SH-SY5Y (cell line): ENCODE results near the gene AOPEP.

Experiments
- GATA2 ChIP-seq: IDR thresholded peaks from 2 replicates; pipeline ENCODE4 v1.6.1; 2011; ENCODE audit warnings: mild to moderate bottlenecking, low read depth, low read length
- GATA3 ChIP-seq: IDR thresholded peaks from 2 replicates; pipeline ENCODE4 v1.6.1; 2011; ENCODE audit warnings: low read depth, mild to moderate bottlenecking, low read length, moderate library complexity

AOPEP gene

DNA sequence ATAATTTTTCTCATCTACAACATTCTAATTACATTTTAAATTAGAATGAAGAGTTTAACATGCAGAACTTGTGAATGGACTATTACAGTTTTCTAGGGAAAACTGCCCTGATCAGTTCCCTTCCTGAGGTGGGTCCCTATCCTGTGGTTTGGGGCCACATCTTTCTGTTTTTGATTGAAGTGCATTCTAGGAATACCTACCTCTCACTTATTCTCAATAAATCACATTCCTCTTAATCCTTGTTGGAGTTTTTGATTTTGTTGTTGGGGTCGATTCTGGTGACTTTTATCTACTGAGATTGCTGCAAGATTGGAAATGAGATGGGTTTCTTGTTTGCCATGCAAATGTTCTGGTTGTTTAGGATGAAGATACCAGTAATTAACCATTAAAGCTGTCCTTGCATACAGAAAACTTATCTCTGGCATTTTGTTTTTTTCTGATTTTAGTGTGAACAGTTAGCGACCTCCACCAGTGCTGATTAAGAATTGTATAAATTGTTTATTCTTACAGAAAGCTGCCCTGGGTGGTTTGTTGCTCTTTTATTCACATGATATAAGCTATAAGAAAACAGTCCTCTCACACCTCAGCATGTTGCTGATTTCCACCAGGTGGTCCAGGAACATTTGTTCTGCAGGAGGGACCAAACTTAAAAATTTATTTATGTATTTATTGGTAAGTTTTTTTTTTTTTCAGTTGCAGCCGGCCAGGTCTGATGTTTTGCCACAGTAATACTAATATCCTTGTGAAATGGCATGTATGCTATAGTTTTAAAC lies 321.1 kb downstream of the AOPEP start:
- peak; percentile 11; the same call in 1 of the 2 replicates for TF ChIP-seq GATA2
- no peak for TF ChIP-seq GATA3

DNA sequence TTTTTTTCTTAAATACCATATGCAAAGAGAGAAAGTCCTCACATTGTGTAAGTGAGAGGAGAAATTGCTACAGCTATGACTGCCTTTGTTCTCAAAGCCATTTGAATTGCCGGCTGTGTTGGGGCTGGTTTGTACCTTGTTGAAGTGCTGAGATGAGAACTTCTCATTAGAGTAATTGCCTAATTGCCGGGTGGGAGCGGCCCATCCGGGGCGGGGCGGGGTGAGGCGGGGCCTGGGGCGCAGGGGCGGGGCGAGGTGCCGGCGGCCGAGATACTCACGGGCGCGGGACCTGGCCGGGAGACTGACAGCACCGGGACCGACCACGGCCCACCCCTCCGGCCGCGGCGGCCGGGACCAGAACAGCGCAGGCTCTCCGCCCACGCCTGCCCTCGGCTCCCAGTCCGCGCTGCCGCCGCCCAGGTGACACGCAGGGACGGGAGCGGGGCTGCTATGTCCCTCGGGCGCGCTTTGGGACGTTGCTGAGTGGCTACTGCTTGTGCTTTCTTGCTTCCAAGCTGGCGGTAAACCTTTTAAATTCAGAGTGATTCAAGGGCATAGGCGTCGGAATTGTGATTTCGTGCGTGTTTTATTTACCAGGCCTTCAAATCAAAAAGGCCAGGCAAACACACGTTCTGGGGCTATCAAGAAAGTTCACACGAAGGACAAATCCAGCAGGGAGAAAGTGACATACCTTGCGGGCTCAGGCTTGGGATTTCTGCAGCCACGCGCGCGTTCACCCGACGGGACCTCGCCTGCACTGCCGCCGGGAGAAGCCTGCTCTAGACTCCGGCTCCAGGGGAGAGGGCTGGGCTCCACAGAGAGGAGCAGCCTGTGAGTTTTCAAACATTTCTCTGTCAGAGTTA lies 322.0 kb downstream of the AOPEP start:
- TF ChIP-seq GATA2, result no peak
- TF ChIP-seq GATA3, result no peak

DNA sequence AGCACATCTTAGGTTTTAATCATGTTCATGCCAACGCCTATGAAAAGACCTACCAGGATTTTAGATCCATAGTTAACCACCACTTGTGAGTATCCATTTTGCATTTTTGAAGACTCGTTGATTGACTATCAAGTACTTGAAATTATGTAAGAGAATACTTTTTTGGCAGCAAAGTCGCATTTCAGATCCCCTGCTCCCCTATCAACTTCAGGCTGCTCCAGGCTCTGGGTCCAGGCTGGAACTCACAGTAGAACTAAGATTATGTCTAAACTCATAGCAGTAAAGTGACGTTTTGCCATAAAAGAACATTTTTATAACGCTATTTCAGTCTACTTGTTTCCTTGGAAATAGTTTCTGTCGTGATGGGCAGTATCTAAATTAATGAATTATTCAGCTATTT lies 323.3 kb downstream of the AOPEP start:
- no peak for TF ChIP-seq GATA3
- no peak for TF ChIP-seq GATA2

GRCh38 chr9:95053611-95054570 lies 327.4 kb downstream of the AOPEP start:
- TF ChIP-seq GATA3 (no peak), GATA2 (no peak)

DNA sequence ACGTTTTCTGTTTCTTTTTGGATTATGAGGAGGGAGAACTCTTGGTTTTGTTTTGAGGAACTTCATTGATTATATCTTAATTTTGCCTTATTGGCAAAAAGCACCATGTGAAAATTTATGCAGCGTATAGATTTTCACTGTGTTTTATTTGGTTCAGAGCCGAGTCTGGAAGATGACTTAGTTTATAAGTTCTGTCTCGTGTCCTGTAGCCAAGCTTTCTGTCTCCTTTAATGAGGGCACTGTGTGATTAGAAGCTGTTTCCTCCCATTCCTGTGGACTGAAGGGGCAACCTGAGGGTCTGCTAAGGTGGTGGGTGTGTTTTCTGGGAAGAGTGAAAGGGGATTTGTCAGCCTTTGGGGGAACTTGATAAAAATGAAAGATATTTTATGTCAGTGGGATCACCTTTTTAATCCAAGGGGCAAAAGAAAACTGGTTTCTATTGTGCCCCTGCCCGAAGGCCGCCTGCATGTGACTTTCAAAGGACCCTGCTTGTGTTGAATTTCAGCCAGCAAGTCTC lies 328.9 kb downstream of the AOPEP start:
- no peak for TF ChIP-seq GATA3
- no peak for TF ChIP-seq GATA2

- peak; percentile 71; the same call in 1 of the 2 replicates for TF ChIP-seq GATA3
- TF ChIP-seq GATA2, result peak; percentile 94
These were observed 329.5 kb downstream of the AOPEP start for GRCh38 chr9:95055851-95056551.

- no peak for TF ChIP-seq GATA3
- TF ChIP-seq GATA2, result peak; percentile 70
These were observed 330.6 kb downstream of the AOPEP start for GRCh38 chr9:95057101-95057500.

- TF ChIP-seq GATA3 (no peak), GATA2 (no peak)
These were observed 331.8 kb downstream of the AOPEP start for GRCh38 chr9:95058121-95058785.

DNA sequence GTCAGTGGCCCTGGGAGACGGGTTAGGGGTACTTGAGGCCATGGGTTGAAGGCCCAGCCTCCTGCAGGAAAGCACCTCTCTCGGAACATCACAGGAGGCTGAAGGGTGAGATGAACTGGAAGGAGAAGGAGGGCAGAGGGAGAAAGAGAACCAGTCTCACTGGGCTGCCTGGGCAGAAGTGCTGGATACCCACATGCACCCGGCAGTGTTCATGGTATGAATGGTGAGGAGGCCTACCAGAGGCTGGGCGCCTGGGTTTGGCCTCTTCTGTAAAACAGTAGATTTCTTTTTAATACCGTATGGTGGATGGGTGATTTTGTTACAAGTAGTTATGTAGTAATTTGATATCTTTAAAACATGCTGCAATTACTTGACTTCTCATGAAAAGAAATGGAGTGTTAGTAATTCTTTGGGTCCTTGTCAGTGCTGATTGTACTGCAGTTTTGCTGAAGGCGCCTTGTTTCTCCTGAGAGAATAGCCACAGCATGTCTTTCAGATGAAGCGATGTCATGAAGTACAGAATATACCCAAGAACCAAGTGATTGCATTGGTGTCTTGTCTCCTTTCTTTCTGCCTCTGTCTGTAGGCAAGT lies 332.4 kb downstream of the AOPEP start:
- TF ChIP-seq GATA3 (no peak), GATA2 (no peak)

GRCh38 chr9:95060234-95060633 lies 333.7 kb downstream of the AOPEP start:
- no peak for TF ChIP-seq GATA3
- no peak for TF ChIP-seq GATA2

DNA sequence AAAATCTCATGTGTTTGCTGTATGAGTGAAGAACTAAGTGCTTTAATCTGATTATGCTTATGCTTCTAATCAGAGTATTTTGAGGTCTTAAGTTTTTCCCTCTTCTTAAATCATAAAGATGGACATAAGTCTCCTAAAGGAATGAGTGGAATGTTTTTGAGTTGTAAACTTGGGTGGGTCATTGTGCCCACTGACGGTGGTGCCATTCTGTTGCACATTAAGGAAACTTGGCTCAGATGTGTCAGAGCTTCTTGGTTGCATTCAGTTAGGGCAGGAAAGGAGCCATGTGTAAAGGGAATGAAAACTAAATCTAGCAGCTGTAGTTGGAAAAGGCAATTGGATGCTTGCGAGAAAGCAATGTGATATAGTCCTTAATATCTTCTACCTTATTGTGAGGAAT lies 334.4 kb downstream of the AOPEP start:
- TF ChIP-seq GATA2, result no peak
- TF ChIP-seq GATA3, result no peak

DNA sequence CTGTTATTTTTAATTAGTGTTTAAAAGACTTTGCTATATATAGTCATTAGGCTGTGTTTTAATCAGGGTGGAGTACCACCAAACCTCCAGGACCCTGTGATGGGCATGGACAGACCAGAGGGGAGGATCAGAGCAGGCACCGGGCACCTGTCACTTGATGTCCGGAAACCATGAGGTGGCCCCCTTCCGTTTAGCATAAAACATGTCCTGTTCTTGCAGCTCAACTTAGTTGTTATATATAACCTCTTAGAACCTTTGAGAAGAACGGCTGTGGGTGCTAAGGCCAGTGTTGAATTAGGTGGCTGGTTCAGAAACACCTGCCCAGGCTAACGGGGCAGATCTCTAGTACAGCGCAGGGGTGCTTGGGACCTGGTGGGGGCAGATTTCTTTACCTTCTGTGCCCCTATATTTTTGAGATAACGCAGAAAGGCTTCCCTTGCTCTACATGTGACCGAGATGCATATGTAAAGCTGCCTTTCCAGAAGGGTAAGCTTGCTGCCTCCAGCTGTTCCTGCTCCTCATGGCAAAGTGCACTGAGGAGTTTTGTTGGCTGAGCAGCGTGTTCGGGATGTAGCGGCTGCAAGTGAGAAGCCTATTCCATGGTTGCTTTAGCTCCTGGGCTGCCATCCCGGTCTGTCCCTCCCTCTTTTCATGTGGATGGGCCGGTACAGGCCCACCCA lies 335.6 kb downstream of the AOPEP start:
- TF ChIP-seq GATA3, result no peak
- no peak for TF ChIP-seq GATA2
